K562 (cell line): Measurements from ENCODE around the gene PAAF1. TPM values are rescaled to one million over a fixed set of nuclear protein-coding genes. Genes with fewer than 3 reads are reported as not detected.

ENCODE experiments used
- CBFA2T3 ChIP-seq: fragments of 450-650 bp; IDR thresholded peaks from 2 replicates; pipeline ENCODE4 v1.6.1; 2017
- DMBX1 ChIP-seq: fragments of 250-450 bp; sonication (Bioruptor Pico); IDR thresholded peaks from 2 replicates; pipeline ENCODE4 v1.8.0; 2022; ENCODE audit warnings: inconsistent platforms, mild to moderate bottlenecking, moderate library complexity, borderline replicate concordance
- ERF ChIP-seq: fragments of 450-650 bp; formaldehyde crosslinking; IDR thresholded peaks from 2 replicates; pipeline ENCODE4 v1.4.0; 2020; ENCODE audit warnings: mild to moderate bottlenecking, mixed read lengths
- ESRRA ChIP-seq: fragments of 450-650 bp; IDR thresholded peaks from 2 replicates; pipeline ENCODE4 v1.6.1; 2014; ENCODE audit warnings: low read depth, mild to moderate bottlenecking, moderate library complexity, borderline replicate concordance
- GABPB2 ChIP-seq: fragments of 250-450 bp; sonication (Bioruptor Pico); conservative IDR thresholded peaks from 2 replicates; pipeline ENCODE4 v1.5.1; 2021; ENCODE audit warnings: mild to moderate bottlenecking
- HNRNPH1 ChIP-seq: fragments of 200-400 bp; formaldehyde crosslinking; optimal IDR thresholded peaks from 2 replicates; pipeline ENCODE3; 2017; ENCODE audit warnings: low read depth, mild to moderate bottlenecking, low read length, moderate library complexity
- KDM2B ChIP-seq: fragments of 250-450 bp; sonication (Bioruptor Pico); IDR thresholded peaks from 2 replicates; pipeline ENCODE4 v1.8.0; 2021; ENCODE audit warnings: mild to moderate bottlenecking, moderate library complexity
- PHF8 ChIP-seq: fragments of 200-600 bp; sonication (generic); IDR thresholded peaks from 2 replicates; pipeline ENCODE4 v1.6.1; 2012; ENCODE audit warnings: mixed run types, mild to moderate bottlenecking, inconsistent platforms, low read length, moderate library complexity, borderline replicate concordance
- PRMT5 ChIP-seq: sonication (generic); formaldehyde crosslinking; IDR thresholded peaks from 2 replicates; pipeline ENCODE4 v1.5.0; 2020; ENCODE audit warnings: missing genetic modification reagents
- SPI1 ChIP-seq: IDR thresholded peaks from 2 replicates; pipeline ENCODE4 v1.6.1; 2011; ENCODE audit warnings: low read depth, low read length, control low read depth, borderline replicate concordance
- TBL1XR1 ChIP-seq, 2 experiments: IDR thresholded peaks; 2 replicates each; pipeline ENCODE4 v1.6.1; 2012; ENCODE audit warnings: improper control_type of control experiment in 2 of 2, low read length in 2 of 2, mild to moderate bottlenecking in 1 of 2
- YBX1 ChIP-seq: fragments of 450-650 bp; IDR thresholded peaks from 2 replicates; pipeline ENCODE4 v1.7.1; 2016; ENCODE audit warnings: mild to moderate bottlenecking
- ZNF12 ChIP-seq: sonication (generic); formaldehyde crosslinking; IDR thresholded peaks from 2 replicates; pipeline ENCODE4 v1.4.0; 2020; ENCODE audit warnings: mild to moderate bottlenecking, missing genetic modification reagents
- ZNF253 ChIP-seq: fragments of 250-450 bp; sonication (Bioruptor Pico); conservative IDR thresholded peaks from 2 replicates; pipeline ENCODE4 v1.6.1; 2021; ENCODE audit warnings: mild to moderate bottlenecking
- ZNF444 ChIP-seq: fragments of 250-450 bp; sonication (Bioruptor Pico); IDR thresholded peaks from 2 replicates; pipeline ENCODE4 v1.4.0; 2020; ENCODE audit warnings: mild to moderate bottlenecking, moderate library complexity
- polyA plus RNA-seq, 8 experiments: library from polyadenylated mRNA; depleted of rRNA in 4 of 8; stranded (reverse) in 5 of 8; unstranded in 3 of 8; fragments of >200 nt; fragmentation: Nextera tagmentation in 2 of 8; fragmentation: Illumina TruSeq in 1 of 8; extraction: Ambion mirVana in 2 of 8; extraction: Trizol in 1 of 8; gene quantifications; 2 replicates each; pipeline versions ENCODE4 v1.2.1 to v1.2.3, GENCODE V29; 2011 to 2014; ENCODE audit warnings: inconsistent platforms in 1 of 8, missing spikeins in 1 of 8
- total RNA-seq, 7 experiments: library from RNA; depleted of rRNA in 6 of 7; stranded (reverse); fragments of >200 nt in 6 of 7; fragmentation: Illumina TruSeq in 2 of 7; extraction: Trizol in 2 of 7; gene quantifications; 2 replicates each; pipeline versions ENCODE4 v1.2.1 to v1.2.3, GENCODE V29; 2011 to 2021; ENCODE audit warnings: low replicate concordance in 1 of 7
- TF ChIP-seq, protein P1 (sequence below): IDR thresholded peaks from 2 replicates; pipeline ENCODE4 v1.6.1; 2011; ENCODE audit warnings: borderline replicate concordance, low read depth, mild to moderate bottlenecking, moderate library complexity, low read length; ENCODE audit not compliant: insufficient read depth, poor library complexity, severe bottlenecking
- TF ChIP-seq, protein P2 (sequence below): fragments of 450-650 bp; IDR thresholded peaks from 2 replicates; pipeline ENCODE4 v1.7.0; 2016; ENCODE audit warnings: borderline replicate concordance
- TF ChIP-seq, protein P3 (sequence below): fragments of 250-450 bp; sonication (Bioruptor Pico); IDR thresholded peaks from 2 replicates; pipeline ENCODE4 v1.5.0; 2021; ENCODE audit warnings: mild to moderate bottlenecking, moderate library complexity

The PAAF1 gene
- total and polyA plus RNA-seq, 9 of the 15 experiments (the other 6 are each of a cell fraction or from before 2014, with no cell fraction given): 13.5 to 78.6 (median 23.3) TPM

DNA sequence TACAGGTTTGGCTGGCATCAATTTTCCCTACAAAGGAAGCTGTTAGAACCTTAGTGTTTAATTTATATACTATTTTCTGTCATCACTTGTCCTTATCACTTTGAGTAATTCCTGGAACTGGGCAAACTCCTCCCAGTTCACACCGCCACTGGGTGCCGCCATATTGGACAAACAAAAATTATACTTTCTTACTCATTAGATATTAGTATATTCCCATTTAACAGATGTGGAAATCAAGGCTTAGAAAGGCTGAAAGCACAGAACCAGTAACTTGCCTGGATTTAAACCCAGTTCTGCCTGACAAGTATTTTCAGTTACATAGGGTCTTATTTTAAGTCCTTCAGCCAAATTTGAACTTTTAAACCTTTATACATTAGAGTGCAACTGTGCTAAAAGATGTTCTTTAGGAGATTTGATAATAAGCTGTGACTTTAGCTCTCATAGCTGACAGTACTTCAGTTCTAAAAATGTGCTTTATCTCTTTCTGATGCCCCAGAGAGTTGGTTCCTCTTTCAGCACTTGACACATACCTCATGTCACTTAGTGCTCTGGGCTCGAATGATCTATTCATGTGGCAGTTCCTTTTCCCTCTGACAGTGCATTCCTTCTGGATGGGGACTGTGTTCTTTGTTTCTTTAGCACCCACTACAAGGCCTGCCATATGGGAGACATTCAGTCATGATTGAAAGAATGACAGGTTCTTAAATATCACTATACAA, 25.6 kb upstream of the PAAF1 start (continued):
- TF ChIP-seq, protein P1, sequence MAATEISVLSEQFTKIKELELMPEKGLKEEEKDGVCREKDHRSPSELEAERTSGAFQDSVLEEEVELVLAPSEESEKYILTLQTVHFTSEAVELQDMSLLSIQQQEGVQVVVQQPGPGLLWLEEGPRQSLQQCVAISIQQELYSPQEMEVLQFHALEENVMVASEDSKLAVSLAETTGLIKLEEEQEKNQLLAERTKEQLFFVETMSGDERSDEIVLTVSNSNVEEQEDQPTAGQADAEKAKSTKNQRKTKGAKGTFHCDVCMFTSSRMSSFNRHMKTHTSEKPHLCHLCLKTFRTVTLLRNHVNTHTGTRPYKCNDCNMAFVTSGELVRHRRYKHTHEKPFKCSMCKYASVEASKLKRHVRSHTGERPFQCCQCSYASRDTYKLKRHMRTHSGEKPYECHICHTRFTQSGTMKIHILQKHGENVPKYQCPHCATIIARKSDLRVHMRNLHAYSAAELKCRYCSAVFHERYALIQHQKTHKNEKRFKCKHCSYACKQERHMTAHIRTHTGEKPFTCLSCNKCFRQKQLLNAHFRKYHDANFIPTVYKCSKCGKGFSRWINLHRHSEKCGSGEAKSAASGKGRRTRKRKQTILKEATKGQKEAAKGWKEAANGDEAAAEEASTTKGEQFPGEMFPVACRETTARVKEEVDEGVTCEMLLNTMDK: no peak
- no peak for TF ChIP-seq KDM2B (CRISPR knock-in tag)
- TF ChIP-seq CBFA2T3: no peak; the same call in 1 of the 2 replicates
- no peak for TF ChIP-seq TBL1XR1 (IDR thresholded peaks at IDR 0.05; ENCODE audit: low read length in 2 of 2)
- TF ChIP-seq GABPB2: no peak
- peak; percentile 72; the same call in 1 of the 2 replicates for TF ChIP-seq SPI1
- no peak for TF ChIP-seq ZNF12 (CRISPR knock-in tag)
- no peak for TF ChIP-seq YBX1
- no peak for TF ChIP-seq ZNF253
- TF ChIP-seq PRMT5 (CRISPR knock-in tag): no peak
- no peak for TF ChIP-seq ERF
- no peak for TF ChIP-seq DMBX1 (CRISPR knock-in tag)
- no peak for TF ChIP-seq ZNF444 (CRISPR knock-in tag)
- TF ChIP-seq HNRNPH1: no peak
- TF ChIP-seq, protein P2, sequence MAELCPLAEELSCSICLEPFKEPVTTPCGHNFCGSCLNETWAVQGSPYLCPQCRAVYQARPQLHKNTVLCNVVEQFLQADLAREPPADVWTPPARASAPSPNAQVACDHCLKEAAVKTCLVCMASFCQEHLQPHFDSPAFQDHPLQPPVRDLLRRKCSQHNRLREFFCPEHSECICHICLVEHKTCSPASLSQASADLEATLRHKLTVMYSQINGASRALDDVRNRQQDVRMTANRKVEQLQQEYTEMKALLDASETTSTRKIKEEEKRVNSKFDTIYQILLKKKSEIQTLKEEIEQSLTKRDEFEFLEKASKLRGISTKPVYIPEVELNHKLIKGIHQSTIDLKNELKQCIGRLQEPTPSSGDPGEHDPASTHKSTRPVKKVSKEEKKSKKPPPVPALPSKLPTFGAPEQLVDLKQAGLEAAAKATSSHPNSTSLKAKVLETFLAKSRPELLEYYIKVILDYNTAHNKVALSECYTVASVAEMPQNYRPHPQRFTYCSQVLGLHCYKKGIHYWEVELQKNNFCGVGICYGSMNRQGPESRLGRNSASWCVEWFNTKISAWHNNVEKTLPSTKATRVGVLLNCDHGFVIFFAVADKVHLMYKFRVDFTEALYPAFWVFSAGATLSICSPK: no peak
- no peak for TF ChIP-seq ESRRA
- TF ChIP-seq, protein P3, sequence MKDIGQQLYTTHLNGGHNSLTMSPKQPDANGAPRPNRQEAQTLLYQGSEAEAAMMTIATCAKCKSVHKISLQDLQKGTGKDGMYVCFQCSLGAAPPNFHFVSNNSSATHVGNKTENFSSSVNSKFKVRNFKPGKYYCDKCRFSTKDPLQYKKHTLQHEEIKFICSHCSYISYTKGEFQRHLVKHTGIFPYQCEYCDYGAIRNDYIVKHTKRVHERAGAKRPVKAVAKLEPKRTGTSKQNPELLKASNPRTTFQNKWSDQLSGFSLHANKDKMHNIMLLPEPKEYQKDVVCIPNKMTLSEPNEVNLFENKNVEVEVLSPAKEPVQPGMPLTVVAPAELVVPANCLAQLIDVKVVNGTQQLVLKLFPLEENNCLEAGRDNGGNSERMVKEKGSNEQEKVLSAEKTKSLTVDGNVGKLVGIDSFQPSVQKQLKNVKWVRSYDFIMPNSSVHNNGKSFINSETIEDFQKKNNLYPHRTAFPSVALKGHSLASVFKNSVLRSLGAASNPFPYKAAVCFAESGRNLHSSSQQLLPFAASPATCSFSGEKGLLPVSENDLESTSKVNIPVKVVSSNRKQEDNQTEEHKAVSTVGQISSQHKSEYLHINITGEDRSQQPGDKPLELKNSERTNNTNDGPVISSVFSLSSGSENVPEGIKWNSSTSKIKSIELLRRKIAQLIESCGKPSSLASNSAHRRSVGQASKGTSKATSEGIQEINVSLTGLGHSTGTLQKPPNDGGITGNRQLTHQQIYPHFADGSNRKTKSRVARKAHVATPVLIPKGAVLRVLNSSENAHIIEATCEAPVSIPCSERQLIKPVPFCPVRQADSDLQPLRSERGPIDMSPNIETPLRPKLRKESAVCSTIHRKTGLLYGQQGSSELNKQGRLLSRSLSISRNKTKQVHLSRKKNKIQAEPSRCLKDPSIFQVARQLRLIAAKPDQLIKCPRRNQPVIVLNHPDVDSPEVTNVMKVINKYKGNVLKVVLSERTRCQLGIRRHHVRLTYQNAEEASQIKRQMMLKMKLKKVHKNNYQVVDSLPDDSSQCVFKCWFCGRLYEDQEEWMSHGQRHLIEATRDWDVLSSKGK (CRISPR knock-in tag): no peak
- TF ChIP-seq PHF8: no peak
